ENCODE results near the gene ERG. TPM values are rescaled to one million over a fixed set of nuclear protein-coding genes. Genes with fewer than 3 reads are reported as not detected.

ERG gene
- total RNA-seq, 1 experiment from 2014 or later, result 4.5 TPM

- TF ChIP-seq ETV6 (CRISPR knock-in tag; IDR thresholded peaks at IDR 0.05), result no peak
- TF ChIP-seq, protein P1, sequence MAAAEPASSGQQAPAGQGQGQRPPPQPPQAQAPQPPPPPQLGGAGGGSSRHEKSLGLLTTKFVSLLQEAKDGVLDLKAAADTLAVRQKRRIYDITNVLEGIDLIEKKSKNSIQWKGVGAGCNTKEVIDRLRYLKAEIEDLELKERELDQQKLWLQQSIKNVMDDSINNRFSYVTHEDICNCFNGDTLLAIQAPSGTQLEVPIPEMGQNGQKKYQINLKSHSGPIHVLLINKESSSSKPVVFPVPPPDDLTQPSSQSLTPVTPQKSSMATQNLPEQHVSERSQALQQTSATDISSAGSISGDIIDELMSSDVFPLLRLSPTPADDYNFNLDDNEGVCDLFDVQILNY (CRISPR knock-in tag; IDR thresholded peaks at IDR 0.05), result no peak
Measured at GRCh38 chr21:38402291-38402690, 96.0 kb downstream of the ERG start (continued).

DNA sequence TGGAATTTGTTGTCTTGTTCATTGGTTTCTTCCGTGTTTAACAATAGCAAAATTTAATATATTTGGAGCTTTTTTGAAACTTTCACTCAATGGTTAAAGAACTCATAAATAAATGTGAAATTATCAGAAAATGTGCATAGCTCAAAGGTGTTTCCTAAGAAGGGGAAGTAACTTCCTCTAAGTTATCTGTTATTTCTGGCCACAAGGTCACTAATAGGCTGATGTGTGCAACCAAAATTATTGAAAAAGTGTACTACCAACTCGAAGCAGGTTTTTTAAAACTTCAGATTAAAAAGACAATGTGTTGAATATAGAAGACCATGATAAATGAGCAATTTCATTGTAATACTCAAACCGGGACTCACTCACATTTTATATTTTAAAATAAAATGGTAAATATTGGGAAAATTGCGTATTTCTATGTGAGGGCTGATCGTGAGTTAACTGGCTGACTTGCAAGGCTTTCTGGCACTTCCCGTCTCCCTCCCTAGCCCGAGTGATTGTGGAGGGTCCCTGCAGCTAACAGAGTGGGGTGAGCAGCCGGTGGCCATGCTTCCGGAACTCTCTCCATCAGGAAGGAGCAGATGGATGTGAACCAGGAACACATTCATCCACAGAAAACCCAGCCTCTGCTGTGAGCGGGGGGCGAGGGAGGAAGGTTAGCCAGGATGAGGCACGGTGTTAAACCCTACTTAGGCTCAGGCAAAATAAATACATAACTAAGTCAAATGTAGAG is 96.9 kb downstream of the ERG start:
- ATAC-seq, result no peak

More for the DNA sequence above, 96.9 kb downstream of the ERG start:
- no peaks in the 10 kb centered on the region for H3K36me3 Mint-ChIP-seq
- H3K4me3 Mint-ChIP-seq, result no peak overlapping the region
- ChIA-PET POLR2A (no interaction called here), CTCF (interaction anchor here (1.1 kb wide), 1 partner anchor 231 kb away, joined by 4 read pairs; no protein-coding TSS in a partner anchor)
- no peaks in the 10 kb centered on the region for H3K9me3 Mint-ChIP-seq
- no peaks in the 10 kb centered on the region for H3K27me3 Mint-ChIP-seq (ENCODE audit: low read depth)
- no peak for DNase-seq (ENCODE audit: low spot score)
- H3K4me1 Mint-ChIP-seq, result peaks cover 22% of the 10 kb centered on the region
- TF ChIP-seq PRDM15 (CRISPR knock-in tag; IDR thresholded peaks at IDR 0.05) (no peak), CREM (CRISPR knock-in tag; IDR thresholded peaks at IDR 0.05) (no peak), ZNF317 (CRISPR knock-in tag; IDR thresholded peaks at IDR 0.05; ENCODE audit: borderline replicate concordance, low read depth) (no peak), ZNF232 (CRISPR knock-in tag; IDR thresholded peaks at IDR 0.05) (no peak), TEAD4 (CRISPR knock-in tag; IDR thresholded peaks at IDR 0.05) (no peak), ZNF138 (CRISPR knock-in tag; conservative IDR thresholded peaks at IDR 0.05) (no peak), PREB (CRISPR knock-in tag; IDR thresholded peaks at IDR 0.05; ENCODE audit: borderline replicate concordance) (no peak), EMX1 (CRISPR knock-in tag; IDR thresholded peaks at IDR 0.05) (no peak), SMAD3 (CRISPR knock-in tag; IDR thresholded peaks at IDR 0.05; ENCODE audit: borderline replicate concordance) (no peak), GRHL2 (CRISPR knock-in tag; IDR thresholded peaks at IDR 0.05; ENCODE audit: insufficient replicate concordance, severe bottlenecking) (no peak), PRRX2 (CRISPR knock-in tag; IDR thresholded peaks at IDR 0.05) (no peak), JAZF1 (CRISPR knock-in tag; IDR thresholded peaks at IDR 0.05) (no peak), ETV6 (CRISPR knock-in tag; IDR thresholded peaks at IDR 0.05) (no peak), FOXP1 (CRISPR knock-in tag; IDR thresholded peaks at IDR 0.05; ENCODE audit: borderline replicate concordance) (no peak)
- TF ChIP-seq, protein P2, sequence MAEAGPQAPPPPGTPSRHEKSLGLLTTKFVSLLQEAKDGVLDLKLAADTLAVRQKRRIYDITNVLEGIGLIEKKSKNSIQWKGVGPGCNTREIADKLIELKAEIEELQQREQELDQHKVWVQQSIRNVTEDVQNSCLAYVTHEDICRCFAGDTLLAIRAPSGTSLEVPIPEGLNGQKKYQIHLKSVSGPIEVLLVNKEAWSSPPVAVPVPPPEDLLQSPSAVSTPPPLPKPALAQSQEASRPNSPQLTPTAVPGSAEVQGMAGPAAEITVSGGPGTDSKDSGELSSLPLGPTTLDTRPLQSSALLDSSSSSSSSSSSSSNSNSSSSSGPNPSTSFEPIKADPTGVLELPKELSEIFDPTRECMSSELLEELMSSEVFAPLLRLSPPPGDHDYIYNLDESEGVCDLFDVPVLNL (CRISPR knock-in tag; IDR thresholded peaks at IDR 0.05; ENCODE audit: borderline replicate concordance, low read depth), result no peak
- no peak overlapping the region for H3K27ac Mint-ChIP-seq

Measured in WTC11 (cell line).